Iris pigment epithelial cell (primary cell): Measurements from ENCODE around the gene KPTN.

Experiments used
- DNase-seq: peaks from one replicate; pipeline ENCODE4 v3.0.0-alpha.2; 2011; ENCODE audit warnings: low read depth

Gene KPTN

DNA sequence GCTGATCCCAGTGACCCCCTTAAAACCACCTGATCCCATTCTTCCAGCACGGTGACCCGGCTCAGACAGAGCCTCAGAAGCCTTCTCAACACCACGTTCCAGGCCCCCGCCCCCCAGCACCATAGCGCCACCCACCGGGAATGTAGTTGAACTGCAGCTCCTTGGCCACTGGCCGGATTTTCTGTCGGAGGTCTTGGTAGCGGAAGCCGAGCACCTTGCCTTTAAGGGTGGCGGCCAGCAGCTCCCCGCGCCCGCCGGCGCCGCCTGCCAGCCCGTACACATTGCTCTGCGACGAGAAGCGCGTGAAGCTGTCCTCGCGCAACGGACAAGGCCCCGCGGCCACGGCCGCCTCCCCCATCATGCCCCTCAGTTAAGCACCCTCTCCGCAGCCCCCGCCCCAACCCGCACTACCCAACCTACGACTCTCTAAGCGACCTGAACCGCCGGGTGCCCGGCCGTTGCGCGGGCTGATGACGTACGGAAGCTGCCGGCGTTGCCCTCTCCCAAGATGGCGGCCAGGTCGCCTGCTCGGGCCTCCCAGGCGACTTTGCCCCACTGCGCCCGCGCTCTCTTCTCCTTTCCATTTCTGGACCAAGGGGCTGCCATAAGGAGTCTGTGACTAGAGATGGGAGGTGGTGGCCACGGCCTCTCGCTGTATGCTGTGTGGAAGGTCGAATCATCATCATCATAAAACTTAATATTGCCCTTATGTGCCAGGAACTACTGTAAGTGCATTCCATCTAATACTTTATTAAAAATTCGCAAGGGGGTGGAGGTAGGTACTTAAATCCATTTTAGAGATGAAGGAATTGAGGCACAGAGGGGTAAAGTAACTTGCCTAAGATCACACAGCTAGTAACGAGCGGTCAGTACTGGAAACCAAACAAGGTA lies at the start of gene KPTN:
Gene KPTN, minus strand, starts transcription at position 420 of the 891 bp plus-strand sequence. Its CDS starts 59 bp downstream, at position 361.
- DNase-seq = peak; percentile 90

DNA sequence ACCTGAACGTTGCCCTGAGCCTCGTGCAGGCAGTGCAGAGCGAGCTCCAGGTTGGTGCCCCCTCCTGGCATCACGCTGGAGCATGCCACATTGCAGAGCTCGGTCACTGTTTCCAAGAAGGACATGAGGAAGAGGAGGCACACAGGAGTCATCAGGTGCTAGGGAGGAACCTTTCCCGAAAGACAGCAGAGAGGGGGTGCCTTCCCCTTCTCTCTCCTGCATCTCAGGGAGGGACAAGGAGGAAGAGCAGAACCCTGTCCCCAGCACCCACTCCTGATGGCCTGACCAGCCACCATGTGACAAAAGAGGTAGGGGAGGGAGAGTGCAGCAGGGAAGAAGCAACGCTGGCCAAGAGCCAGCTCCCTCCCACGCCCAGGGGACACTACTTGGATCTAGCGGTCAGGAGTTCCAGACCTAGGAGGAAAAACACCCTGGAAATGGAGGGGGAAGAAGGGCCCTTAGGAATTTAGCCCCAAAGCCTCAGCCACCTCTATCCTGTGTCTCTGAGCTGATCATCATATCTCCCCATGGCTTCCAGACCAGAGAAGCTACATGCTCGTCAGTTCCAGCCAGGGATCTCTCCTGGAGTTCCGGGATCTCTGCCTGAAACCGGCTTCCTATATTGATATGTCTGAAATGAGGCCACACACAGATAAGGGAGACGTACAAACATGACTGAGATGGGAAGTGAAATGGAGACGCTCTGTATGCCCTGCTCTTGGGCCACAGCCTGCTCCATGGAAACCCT lies 47.8 kb upstream of the KPTN start:
- DNase-seq = no peak

DNA sequence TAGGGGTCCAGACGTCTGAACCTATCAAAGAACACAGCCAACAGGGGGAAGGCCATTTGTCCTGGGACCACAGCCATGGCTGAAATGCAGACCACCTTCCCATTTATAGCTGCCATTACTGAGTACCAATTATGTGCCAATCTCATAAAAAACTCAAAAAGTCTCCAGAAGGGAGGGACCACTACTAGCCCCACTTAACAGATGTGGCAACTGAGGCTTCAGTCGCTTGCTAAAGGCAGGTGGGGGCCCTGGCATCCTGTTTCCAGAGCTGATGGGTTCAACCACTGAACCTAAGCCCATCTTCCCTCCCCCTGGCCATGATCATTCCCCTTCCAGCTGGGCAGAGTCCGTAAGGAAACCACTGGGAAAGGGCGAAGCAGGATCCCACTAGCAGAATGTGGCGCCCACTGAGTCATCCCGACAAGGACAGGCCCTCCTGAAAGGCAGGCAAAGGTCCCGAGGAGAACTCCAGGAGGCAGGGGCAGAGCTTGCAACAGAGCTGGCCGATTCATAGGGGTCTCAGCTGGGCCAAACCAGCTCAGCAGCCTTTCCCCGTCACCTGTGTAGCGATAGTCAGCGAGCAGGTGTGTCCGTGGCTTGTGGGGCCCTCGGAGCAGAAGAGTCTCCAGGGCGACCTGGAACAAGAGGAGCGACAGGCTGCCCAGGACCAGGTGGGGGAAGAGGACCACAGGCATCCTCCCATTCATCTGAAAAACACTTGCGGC lies 45.2 kb upstream of the KPTN start:
- no peak for DNase-seq

DNA sequence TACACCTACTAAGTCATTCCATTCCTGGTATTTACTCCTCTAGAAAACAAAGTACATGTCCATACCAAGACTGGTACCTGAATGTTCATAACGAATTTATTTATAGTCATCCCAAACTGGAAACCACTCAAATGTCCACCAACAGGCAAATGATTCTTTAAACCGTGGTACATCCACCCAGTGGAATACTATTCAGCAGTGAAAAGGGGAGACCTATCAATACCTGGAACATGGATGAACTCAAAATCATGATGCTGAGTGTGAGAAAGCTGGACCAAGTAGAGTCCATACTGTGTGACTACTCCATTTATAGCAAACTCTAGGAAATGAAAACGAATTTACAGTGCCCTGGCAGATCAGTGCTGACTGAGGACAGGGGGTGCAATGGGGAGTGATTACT lies 42.8 kb upstream of the KPTN start:
- no peak for DNase-seq

DNA sequence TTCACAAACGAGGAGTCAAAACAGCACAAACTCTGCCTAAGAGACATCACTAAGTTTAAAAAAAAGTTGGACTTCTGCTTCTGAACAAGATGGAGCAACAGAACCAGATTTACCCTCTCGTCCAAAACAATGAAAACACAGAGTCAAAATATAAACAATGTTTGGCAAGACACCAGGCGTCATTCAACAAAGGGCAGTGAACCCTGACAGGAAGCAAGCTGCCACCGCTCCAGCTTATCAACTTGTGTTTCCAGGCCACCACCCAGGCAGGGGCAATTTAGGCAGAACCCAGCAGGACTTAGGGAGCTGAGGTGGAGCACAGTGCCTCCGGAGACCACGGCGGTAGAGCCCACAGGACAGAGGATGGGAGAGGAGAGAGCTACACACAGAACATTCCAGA lies 39.5 kb upstream of the KPTN start:
- no peak for DNase-seq

DNA sequence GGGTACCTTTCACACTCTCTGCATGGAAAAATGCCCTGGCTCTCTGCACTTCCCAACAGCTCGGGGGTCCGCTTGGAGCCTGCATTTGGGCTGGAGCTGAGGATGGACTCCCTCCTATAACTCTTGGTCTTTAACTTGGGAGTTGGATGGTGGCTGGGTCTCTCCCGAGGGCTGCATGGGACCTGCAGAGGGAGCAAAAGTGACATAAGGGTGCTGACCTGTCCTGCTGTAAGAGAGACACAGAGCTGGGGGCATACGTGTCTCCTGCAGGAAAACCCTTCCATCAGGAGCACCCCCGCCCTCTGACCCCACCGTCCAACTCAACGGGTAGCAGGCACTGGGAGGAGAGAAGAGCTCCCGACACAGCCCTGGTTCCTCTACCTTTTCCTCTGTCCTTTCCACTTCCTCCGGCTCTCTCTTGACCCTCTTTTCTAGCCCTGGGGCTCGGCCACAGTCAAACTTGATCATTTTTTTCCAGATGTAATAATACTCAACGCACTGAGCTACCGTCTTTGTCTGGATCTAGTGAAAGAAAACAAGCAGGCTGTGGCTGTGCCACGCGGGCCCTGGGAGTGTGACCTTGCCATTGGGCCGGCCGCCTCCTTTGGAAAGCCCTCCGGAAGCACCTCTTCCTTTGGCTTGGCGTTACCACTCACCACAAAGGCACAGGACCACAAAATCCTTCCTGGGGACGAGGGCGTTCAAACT lies 37.6 kb upstream of the KPTN start:
- DNase-seq = no peak

DNA sequence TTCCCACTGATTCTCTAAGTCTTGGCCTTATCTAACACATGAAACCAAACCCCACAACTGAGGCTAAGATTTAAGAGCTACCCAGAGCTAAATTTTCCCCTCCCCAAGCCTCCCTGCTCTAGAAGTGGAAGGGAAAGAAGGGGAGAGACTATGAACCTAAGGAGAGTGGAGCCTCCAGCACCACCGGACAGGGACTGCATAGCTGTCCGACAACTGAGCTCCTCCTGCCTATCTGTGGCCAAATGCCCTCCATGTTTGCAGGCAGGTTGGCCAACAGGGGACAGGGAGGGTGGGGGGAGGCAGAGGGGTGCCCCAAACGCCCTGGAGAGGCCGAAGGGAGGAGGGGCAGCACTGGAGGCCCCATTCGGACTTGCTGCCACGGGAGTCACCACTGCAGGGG lies 36.8 kb upstream of the KPTN start:
- no peak for DNase-seq

DNA sequence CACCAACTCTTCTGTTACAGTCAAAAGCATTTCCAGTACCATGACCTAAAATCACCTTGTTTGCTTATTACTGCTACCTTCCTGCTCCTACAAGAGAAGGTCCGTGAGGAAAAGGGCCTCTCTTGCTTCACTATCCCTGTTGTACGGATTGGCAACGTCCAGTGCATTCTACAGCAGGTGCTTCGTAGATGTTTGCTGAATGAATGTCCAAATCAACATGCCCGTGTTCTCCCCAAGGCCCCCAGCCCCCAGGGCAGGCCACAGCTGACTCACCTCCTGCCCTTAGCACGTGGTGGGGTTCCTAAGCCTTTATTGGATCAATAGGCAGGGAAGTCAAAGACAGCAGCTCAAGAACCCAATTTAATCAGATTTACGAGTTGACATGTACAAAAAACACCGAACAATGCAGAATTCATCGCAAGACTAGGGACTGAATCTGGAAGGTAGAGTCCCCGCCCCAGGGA lies 36.4 kb upstream of the KPTN start:
- no peak for DNase-seq

DNA sequence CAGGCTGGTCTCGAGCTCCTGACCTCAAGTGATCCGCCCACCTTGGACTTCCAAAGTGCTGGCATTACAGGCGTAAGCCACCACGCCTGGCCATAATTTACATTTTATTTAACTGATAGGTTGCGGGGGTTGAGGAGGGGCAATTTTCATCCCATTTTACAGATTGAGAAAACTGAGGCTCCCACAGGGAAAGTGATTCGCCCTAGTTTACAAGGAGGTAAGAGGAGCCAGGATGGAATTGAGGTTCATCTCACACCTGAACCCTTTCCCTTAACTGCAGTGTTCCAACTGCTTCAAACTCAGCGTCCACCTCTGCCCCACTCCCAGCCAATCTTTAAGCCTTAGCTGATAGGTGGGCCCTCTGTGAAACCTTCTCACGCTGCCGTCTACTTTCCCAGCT lies 34.8 kb upstream of the KPTN start:
- no peak for DNase-seq

DNA sequence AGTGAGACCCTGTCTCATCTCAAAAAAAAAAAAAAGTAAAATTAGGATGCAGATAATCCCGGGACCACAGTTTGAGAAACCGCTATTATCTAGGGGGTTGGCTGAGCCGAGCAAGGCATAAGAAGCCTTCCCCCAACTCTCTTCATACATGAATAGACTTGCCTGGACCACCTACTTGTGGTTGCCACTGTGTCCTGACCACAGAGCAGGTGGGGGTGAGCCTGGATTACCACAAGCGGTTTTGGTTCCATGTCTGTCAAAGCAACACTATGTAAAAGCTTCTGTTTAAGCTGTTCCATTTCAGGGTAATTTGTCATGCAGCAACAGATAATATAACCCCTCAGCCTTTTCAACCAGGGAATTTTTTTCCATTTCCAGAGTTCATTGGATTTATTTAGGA lies 34.1 kb upstream of the KPTN start:
- no peak for DNase-seq

DNA sequence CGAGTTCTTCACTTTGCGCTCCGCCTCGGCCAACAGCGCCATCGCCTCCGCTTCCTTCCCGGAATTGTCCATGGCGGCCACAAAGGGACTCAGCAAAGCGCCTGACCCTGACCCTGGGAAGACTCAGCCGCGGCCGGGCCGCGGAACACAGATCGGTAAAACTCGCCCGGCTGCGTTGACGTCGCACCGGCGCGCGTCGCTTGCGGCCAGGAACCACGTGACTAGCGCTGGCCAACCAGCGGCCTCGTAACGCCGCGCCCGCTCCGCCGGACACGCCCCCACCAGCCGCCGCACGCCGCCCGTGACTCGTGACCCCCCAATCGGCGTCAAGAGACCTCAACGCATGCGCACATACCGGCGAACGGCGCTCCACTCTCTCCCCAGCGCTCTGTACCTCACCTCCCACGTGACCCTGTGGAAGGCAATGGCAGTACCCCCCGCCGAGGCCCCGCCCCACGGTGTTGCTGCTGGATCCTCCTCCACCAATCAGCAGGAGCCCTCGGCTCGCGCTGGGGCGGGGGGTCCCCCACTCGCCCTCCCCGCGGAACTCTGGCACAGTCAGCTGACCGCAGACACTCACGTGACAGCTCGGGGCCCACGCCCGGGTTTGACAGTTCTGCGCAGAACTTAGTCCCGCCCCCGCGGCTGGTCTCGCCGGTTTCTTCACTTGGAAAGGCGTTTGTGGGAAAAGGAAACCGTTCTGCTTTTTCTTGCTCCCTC lies 31.0 kb upstream of the KPTN start, which contains the start of gene NAPA:
Gene NAPA, minus strand, starts transcription at position 195 of the 720 bp plus-strand sequence. Its CDS starts 123 bp downstream, at position 72.
- peak; percentile 100 for DNase-seq

DNA sequence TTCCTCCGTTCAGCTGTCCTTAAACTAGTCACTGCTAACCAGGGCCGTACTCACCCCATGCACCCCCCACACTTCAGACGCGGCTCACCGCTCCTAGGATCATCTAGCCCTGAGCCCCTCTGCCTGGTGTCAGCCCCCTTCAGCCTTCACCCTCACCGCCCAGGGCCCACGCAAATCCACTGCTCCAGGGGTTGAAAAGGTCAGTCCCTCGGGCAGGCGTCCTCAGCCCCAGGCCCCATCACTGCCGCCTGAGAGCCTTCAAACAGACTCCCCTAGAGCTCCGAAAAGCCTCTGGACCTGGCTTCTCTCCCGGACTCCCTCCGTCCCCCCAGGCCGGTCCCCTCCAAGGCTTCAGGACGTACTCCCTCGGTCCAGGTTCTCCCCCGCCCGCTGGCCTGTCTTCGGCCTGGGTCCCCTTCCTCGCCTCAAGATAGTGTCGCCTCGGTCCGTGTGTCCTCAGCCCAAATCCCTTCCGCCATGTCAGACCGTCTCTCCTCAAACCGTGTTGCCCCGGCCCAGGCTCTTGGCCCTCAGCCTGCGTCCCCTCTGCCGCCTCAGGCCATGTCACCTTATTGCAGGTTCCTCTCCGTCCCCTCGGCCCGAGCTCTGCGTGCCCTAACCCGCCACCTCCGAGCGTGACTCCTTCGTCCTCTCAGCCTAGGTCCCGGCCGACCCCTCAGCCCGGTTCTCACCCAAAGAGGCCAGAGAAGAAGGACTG lies 30.3 kb upstream of the KPTN start:
- DNase-seq = no peak

DNA sequence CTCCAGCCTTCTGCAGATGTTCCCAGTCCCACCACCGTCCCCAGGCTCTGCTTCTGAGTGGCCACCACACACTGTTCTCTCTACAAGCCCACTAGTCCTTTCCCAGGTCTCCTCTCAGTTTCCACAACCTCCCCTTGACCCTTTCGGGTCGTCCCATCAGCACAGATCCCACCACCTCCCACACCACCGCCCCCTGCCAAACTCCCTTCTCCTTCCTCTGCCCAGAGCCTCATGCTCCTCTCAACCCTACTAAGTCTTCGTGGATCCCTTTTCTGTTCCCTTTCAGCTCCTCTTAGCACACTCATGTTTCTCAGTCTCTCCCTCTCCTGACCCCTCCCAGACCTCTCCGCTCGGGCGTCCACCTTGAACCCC lies 28.9 kb upstream of the KPTN start:
- no peak for DNase-seq

DNA sequence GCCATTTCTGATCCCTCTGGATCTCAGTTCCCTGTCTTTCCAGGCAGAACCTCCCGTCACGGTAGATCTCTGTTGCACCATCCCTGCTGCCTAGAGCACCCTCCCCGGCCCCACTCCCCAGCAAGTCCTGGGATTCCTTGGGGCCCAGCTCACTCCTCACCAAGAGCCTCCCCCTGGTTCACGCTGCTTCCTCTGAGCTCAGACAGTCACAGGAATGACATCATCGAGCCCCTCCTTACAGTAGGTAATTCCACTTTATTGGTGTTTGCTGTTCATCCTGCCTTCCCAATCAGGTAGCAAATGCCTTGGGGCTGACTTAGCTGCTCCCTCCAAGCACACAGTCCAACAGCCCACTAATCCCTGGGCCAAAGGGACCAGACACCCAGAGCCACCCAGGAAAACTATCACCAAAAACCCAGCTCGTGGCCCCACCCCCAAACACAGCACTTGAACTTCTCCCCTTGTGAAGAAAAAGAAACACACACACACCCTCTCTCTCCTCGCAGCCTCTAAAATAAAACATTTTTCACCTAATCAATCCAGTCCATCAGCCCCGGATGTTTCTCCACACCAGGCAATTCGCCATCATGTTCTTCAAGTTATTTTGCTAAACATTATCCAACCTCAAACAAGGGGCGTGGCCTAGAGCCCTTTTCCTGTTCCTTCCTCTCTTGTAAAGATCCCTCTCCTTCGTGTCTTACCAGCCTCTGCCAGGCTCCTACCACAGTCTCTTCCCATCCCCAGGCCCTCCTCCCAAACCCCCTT lies 28.3 kb upstream of the KPTN start:
- DNase-seq = peak; percentile 61

DNA sequence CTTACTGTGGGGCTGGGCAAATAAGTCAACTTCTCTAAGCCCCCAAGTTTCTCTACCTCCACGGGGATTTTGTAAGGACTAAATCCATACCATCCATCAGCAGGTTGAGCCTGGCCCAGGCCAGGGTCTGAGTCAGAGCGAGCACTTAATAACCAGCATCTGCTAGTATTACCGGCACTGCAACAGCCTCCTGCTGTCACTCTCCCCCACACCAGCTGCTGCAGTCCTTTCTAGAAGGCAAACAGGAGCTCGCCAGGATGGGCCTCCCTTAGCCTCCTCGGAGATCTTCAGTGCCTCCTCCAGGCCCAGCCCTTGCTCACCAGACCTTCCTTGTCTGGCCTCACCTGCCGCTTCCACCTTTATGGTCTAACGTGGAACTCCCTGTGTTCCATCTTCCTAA lies 27.7 kb upstream of the KPTN start:
- DNase-seq = peak; percentile 54

DNA sequence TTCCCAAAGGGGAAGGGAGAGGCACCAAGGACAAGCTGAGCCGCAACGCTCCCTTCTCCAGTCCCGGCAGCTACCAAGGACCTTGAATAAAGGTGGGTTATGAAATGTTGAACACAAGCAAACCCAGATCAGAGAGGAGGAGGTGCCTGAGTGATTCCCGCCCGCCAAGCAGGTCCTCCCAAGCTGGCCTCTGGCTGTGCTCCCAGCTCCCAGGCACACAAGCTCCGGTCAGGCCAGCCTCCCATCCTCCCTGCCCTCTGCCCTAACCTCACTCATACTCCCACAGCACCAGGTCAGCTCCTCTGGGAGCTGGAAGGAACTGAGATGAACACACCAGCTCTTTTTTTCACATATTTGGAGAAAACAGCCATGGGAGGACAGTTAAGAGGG lies 27.1 kb upstream of the KPTN start:
- no peak for DNase-seq

DNA sequence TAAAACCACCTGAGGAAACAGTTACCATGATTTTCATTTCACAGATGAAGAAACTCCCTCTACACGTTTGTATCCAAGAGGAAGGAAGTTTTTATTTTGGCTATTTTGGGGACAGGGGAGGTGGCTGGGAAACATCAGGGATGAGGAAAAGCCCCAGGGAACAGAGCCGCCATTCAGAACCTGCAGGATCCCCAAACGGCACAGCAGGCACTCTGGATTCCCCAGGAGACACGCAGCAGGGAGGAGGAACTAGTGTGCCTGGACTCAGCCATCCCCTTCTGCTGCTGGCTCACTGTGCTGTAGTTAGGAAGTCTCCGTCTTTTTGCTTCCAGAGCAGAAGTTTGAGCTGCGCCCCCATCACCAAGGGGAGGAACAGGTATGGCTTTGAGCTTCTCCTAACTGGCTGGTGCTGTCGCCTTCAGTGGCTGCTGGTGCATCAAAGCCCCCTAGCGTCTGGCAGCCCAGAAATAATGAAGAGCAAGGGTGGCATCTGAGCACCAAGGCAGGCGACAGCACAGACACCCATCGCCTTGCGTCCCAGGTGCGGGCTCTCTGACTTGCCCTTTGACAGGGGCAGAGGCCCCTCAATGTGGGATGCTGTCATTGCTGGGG lies 26.6 kb upstream of the KPTN start:
- no peak for DNase-seq

DNA sequence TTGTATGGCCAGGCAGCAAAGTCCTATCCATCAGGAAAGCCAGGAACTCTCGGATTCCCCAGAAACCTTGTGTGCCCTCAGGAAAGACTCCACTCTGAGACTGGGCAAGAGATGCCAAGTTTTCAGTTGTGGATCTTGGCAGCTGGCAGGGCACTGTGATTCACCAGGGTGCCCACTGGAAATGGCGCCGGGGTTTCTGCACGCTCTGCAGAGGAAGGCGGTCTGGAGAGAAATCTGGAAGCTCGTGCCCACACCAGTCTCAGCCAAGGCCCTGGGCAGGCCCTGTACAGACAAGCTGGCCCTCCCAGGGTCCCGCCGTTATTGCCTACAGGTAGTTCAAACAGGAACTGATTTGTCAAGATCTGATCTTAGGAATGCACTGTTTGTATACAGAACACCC lies 26.0 kb upstream of the KPTN start:
- no peak for DNase-seq

DNA sequence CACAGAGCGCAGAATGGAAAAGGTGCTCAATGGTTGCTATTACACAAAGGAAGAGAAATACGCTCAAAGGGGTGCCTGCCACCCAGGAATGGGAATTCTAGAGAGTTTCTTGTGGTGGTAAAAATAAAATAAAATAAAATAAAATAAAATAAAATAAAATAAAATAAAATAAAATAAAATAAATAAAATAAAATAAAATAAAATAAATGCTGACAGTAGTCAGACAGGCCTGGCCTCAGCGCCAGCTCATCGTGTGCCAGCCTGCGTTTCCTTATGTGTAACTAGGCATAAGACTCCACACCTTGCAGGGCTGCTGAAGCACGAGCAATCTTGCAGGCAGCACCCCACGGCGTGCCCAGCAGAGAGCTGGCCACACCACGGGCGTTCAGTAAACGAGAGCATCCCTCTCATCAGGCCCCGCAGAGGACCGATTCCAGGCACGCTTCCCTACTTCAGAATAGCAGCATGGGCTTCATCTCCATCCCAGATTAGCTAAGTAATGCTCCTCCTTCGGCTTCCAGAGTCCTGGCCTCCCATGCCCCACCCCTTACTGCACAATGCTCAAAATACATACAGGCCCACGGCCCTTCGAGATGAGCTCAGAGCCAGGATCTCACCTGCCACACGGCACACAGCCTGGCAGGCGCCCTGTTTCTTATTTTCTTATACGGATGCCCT lies 25.3 kb upstream of the KPTN start:
- no peak for DNase-seq
